ENCODE measurements around the gene SMG5.

DNA sequence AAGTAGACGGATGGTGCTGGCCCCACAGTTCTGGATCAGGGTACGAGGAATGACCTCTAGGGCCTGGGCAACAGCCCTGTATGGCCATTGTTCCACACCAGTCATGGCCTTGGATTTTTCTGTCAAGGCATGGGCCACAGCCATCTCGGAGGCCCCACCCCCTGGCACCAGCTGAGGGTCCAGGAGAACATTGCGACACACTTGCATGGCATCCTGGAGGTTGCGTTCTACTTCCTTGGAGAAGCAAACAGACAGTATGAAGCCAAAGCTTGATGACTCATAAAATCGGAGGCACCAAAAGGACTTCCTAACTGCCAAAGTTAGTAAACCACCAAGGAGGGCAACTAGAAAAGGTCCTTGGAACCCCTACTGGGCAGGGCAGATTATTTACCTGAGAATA, 28.3 kb upstream of the SMG5 start:
- TF ChIP-seq ZNF629 (tag by site-specific recombination; IDR thresholded peaks at IDR 0.05) = no peak
- no peak for TF ChIP-seq ZBTB20 (tag by site-specific recombination; IDR thresholded peaks at IDR 0.05)
- TF ChIP-seq, protein P1, sequence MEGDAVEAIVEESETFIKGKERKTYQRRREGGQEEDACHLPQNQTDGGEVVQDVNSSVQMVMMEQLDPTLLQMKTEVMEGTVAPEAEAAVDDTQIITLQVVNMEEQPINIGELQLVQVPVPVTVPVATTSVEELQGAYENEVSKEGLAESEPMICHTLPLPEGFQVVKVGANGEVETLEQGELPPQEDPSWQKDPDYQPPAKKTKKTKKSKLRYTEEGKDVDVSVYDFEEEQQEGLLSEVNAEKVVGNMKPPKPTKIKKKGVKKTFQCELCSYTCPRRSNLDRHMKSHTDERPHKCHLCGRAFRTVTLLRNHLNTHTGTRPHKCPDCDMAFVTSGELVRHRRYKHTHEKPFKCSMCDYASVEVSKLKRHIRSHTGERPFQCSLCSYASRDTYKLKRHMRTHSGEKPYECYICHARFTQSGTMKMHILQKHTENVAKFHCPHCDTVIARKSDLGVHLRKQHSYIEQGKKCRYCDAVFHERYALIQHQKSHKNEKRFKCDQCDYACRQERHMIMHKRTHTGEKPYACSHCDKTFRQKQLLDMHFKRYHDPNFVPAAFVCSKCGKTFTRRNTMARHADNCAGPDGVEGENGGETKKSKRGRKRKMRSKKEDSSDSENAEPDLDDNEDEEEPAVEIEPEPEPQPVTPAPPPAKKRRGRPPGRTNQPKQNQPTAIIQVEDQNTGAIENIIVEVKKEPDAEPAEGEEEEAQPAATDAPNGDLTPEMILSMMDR (tag by site-specific recombination; IDR thresholded peaks at IDR 0.05) = no peak
- TF ChIP-seq ZNF747 (tag by site-specific recombination; IDR thresholded peaks at IDR 0.05) = no peak
- TF ChIP-seq ZNF146 (tag by site-specific recombination; IDR thresholded peaks at IDR 0.05) = no peak
- no peak for TF ChIP-seq ZIC2 (tag by site-specific recombination; IDR thresholded peaks at IDR 0.05)
- TF ChIP-seq ZNF324 (tag by site-specific recombination; IDR thresholded peaks at IDR 0.05) = no peak
- TF ChIP-seq, protein P2, sequence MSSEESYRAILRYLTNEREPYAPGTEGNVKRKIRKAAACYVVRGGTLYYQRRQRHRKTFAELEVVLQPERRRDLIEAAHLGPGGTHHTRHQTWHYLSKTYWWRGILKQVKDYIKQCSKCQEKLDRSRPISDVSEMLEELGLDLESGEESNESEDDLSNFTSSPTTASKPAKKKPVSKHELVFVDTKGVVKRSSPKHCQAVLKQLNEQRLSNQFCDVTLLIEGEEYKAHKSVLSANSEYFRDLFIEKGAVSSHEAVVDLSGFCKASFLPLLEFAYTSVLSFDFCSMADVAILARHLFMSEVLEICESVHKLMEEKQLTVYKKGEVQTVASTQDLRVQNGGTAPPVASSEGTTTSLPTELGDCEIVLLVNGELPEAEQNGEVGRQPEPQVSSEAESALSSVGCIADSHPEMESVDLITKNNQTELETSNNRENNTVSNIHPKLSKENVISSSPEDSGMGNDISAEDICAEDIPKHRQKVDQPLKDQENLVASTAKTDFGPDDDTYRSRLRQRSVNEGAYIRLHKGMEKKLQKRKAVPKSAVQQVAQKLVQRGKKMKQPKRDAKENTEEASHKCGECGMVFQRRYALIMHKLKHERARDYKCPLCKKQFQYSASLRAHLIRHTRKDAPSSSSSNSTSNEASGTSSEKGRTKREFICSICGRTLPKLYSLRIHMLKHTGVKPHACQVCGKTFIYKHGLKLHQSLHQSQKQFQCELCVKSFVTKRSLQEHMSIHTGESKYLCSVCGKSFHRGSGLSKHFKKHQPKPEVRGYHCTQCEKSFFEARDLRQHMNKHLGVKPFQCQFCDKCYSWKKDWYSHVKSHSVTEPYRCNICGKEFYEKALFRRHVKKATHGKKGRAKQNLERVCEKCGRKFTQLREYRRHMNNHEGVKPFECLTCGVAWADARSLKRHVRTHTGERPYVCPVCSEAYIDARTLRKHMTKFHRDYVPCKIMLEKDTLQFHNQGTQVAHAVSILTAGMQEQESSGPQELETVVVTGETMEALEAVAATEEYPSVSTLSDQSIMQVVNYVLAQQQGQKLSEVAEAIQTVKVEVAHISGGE (tag by site-specific recombination; conservative IDR thresholded peaks at IDR 0.05; ENCODE audit: low read depth) = no peak
- TF ChIP-seq ZEB2 (tag by site-specific recombination; IDR thresholded peaks at IDR 0.05) = no peak
- no peak for TF ChIP-seq MEIS1 (CRISPR knock-in tag; IDR thresholded peaks at IDR 0.05; ENCODE audit: borderline replicate concordance)
- TF ChIP-seq ZNF776 (tag by site-specific recombination; IDR thresholded peaks at IDR 0.05; ENCODE audit: borderline replicate concordance) = no peak

All from HEK293 (cell line).